Common myeloid progenitor, CD34-positive (primary cell): ENCODE measurements around the gene BTBD9.

ENCODE experiments used
- CTCF ChIA-PET: fragments of 350-600 bp; sonication (Branson Sonifier 250); formaldehyde crosslinking; loops from one replicate; lab custom pipeline; 2021; ENCODE audit warnings: antibody characterized with exemption; lab: Charles Lee
- POLR2A ChIA-PET: fragments of 350-600 bp; sonication (Branson Sonifier 250); formaldehyde crosslinking; loops from one replicate; lab custom pipeline; 2021; ENCODE audit warnings: antibody characterized with exemption; lab: Charles Lee
- DNase-seq, 3 donors: peaks; one replicate each; pipeline versions ENCODE4 v3.0.0 to v3.0.0-alpha.2; 2013
- H3K27ac ChIP-seq, 2 experiments: 1 replicate in 1 of 2; 2 replicates in 1 of 2; pipeline ENCODE4 v1.7.0; 2013; ENCODE audit warnings: inconsistent platforms in 2 of 2, low read length in 2 of 2, mild to moderate bottlenecking in 2 of 2, low read depth in 1 of 2, moderate library complexity in 1 of 2; ENCODE audit not compliant: severe bottlenecking in 2 of 2, insufficient read depth in 1 of 2, poor library complexity in 1 of 2
- H3K27me3 ChIP-seq, 5 experiments: replicated peaks in 2 of 5; 1 replicate in 3 of 5; 2 replicates in 2 of 5; pipeline versions ENCODE4 v1.6.1 to v1.7.0; 2013; ENCODE audit warnings: low read length in 4 of 5, mild to moderate bottlenecking in 2 of 5, moderate library complexity in 2 of 5, inconsistent platforms in 1 of 5; ENCODE audit not compliant: insufficient read depth in 5 of 5, control insufficient read depth in 4 of 5
- H3K36me3 ChIP-seq, 4 experiments: 1 replicate in 2 of 4; 2 replicates in 2 of 4; pipeline versions ENCODE4 v1.6.1 to v1.7.0; 2013; ENCODE audit warnings: low read length in 3 of 4, control low read depth in 1 of 4, mild to moderate bottlenecking in 1 of 4; ENCODE audit not compliant: control insufficient read depth in 4 of 4, insufficient read depth in 4 of 4
- H3K4me1 ChIP-seq, 4 experiments: 1 replicate in 3 of 4; 2 replicates in 1 of 4; pipeline versions ENCODE4 v1.6.1 to v1.7.1; 2013; ENCODE audit warnings: low read length in 3 of 4, mild to moderate bottlenecking in 3 of 4, control low read depth in 1 of 4, inconsistent platforms in 1 of 4, moderate library complexity in 1 of 4; ENCODE audit not compliant: control insufficient read depth in 4 of 4, insufficient read depth in 4 of 4; ENCODE audit errors: control extremely low read depth in 1 of 4
- H3K4me3 ChIP-seq, 7 experiments: 1 replicate in 4 of 7; 2 replicates in 3 of 7; pipeline versions ENCODE4 v1.5.1 to v1.7.0; 2013; ENCODE audit warnings: mild to moderate bottlenecking in 7 of 7, low read length in 6 of 7, moderate library complexity in 6 of 7, inconsistent platforms in 2 of 7, low read depth in 2 of 7, control low read depth in 1 of 7; ENCODE audit not compliant: insufficient read depth in 4 of 7, control insufficient read depth in 1 of 7; ENCODE audit errors: extremely low read depth in 1 of 7
- H3K9me3 ChIP-seq, 5 experiments: 1 replicate in 4 of 5; 2 replicates in 1 of 5; pipeline versions ENCODE4 v1.6.1 to v1.7.1; 2013; ENCODE audit warnings: low read length in 4 of 5, mild to moderate bottlenecking in 2 of 5, inconsistent platforms in 1 of 5, low read depth in 1 of 5, moderate library complexity in 1 of 5; ENCODE audit not compliant: control insufficient read depth in 4 of 5, insufficient read depth in 2 of 5; ENCODE audit errors: control extremely low read depth in 1 of 5
- WGBS: methylation state at CpG from one replicate; pipeline ENCODE4 v1.1.5; 2013; ENCODE audit not compliant: insufficient coverage; 5-methylcytosine and 5-hydroxymethylcytosine counted together

BTBD9 gene

GRCh38 chr6:38239719-38240451, 399.8 kb downstream of the BTBD9 start:
- H3K4me3 ChIP-seq = no peak overlapping the region
- H3K4me1 ChIP-seq = peaks cover 0 to 5% (median 3%) of the 10 kb centered on the region in 4 experiments
- H3K27me3 ChIP-seq = no peaks in the 10 kb centered on the region
- H3K36me3 ChIP-seq = no peaks in the 10 kb centered on the region
- no peaks in the 10 kb centered on the region for H3K9me3 ChIP-seq
- CTCF ChIA-PET = no interaction called here
- WGBS = 81% methylated on average over 5 of the region's 5 CpGs
- DNase-seq = peak in 2 of 3 donors; percentile 19 to 32
- no peak overlapping the region for H3K27ac ChIP-seq
- POLR2A ChIA-PET = no interaction called here

DNA sequence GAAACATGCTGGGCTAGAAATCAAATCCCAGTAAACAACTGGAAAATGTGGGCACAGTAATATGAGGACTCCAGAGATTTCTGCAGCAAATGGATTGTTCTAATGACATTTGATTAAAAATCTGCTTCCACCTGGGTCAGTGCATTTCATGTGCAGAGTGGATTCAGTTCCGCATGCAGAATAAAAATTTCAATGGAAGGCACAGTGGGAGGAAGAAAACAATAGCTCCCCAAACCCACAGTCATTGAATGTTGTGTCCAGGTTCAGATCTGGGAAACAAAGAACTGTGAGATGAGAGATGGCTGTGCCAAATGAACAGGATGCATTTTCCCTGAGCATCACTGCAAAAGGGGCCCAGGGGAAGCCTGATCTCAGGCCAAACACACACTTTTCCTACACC, 403.1 kb downstream of the BTBD9 start:
- Histone ChIP-seq H3K4me1 (peaks cover 0 to 5% (median 3%) of the 10 kb centered on the region in 4 experiments), H3K36me3 (no peaks in the 10 kb centered on the region), H3K27ac (no peak overlapping the region), H3K27me3 (no peaks in the 10 kb centered on the region), H3K4me3 (no peak overlapping the region), H3K9me3 (no peaks in the 10 kb centered on the region)
- CTCF ChIA-PET = no interaction called here
- POLR2A ChIA-PET = no interaction called here
- DNase-seq = no peak
- WGBS = 100% methylated on average over 1 of the region's 1 CpG

DNA sequence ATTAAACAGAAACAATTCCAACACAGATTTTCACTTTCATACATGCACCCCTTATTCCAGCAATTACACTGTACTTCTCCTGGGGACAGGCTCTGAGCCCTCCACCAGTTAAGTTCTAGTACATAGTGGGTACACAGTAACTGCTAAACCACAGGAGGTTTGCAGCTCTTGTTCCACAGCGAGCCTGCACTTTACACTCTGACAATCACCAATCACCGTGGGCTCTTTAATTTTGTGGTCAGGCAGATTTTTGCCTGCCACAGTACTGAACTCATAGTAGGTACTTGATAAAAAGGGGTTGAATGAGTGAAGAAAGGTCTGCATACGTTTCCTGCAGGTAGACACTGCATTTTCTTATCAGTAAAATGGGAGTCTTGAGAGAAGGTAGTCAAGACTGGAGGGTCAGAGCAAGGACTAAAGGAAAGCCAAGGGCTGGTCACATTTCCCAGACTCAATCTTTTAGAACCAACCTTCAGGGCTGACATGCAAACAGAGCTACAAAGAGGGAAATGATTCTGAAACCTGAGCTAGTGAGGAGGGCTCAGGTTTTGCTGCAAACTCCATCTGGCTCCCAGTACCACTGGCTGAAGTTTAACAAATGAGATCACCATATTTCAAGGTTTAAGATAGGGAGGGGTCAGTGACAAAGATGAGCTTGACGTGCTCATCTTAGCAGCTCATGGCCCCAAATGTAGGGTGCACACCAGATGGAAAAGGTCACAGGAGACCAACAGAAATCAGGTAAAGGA, 404.6 kb downstream of the BTBD9 start:
- Histone ChIP-seq H3K9me3 (no peaks in the 10 kb centered on the region), H3K27me3 (no peaks in the 10 kb centered on the region), H3K27ac (no peak overlapping the region), H3K4me3 (no peak overlapping the region), H3K4me1 (peaks cover 0 to 5% (median 3%) of the 10 kb centered on the region in 4 experiments), H3K36me3 (no peaks in the 10 kb centered on the region)
- WGBS = 94% methylated on average over 4 of the region's 4 CpGs
- ChIA-PET CTCF (no interaction called here), POLR2A (no interaction called here)
- no peak for DNase-seq

DNA sequence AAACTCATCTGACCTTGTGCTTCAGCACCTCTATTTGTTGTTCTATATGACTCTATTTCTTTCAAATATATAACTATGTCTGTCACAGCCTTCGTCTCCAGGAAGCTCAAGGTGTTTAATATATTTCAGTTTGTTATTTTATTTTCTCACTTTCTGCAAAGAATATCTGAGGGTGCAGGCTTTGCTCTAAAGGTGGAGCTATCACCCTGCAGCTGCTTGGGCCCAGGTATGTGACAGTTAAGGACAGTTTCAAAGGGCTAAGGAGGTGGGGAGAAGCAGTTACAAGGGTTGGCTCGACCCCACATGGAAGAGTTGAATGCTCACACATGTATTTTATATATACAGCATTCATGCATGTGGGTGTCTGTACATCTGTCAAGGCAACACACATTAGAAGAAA, 405.6 kb downstream of the BTBD9 start:
- ChIA-PET CTCF (no interaction called here), POLR2A (no interaction called here)
- DNase-seq = no peak
- no peaks in the 10 kb centered on the region for H3K36me3 ChIP-seq
- no CpG with 5 or more reads among the region's 2 CpGs for WGBS
- no peaks in the 10 kb centered on the region for H3K9me3 ChIP-seq
- no peaks in the 10 kb centered on the region for H3K4me1 ChIP-seq
- no peak overlapping the region for H3K4me3 ChIP-seq
- no peak overlapping the region for H3K27ac ChIP-seq
- no peaks in the 10 kb centered on the region for H3K27me3 ChIP-seq

DNA sequence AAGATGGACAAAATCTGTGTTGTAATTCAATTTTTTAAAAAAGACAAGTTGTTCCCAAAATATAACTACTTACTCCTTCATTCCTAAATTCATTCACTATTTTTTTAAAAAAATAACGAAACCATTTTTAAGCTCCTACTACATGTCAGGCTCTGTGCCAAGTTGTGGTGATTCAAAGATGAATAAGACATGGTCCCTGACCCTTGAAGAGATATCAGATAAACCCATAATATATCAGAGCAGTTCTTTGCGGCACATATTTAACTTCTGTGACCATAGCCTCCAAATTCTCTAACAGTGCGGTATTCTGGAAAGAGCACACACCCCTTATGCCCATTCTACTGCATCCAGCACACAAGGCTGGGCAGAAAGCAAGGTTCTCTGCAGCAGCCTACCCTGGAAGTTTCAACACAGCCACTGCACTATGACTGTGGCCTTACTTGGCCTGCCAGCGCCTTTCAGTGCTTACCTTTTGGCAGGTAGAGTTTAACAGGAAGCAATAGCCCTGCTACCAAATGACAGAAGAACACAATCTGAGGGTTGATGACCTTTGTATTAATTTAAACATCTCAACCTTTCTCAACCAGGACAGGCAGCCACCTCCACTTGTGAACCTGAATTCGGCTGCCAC, 406.5 kb downstream of the BTBD9 start:
- POLR2A ChIA-PET = no interaction called here
- no peaks in the 10 kb centered on the region for H3K27me3 ChIP-seq
- WGBS = 100% methylated on average over 1 of the region's 5 CpGs
- no peak for DNase-seq
- no peaks in the 10 kb centered on the region for H3K36me3 ChIP-seq
- CTCF ChIA-PET = no interaction called here
- no peaks in the 10 kb centered on the region for H3K4me1 ChIP-seq
- H3K4me3 ChIP-seq = no peak overlapping the region
- no peaks in the 10 kb centered on the region for H3K9me3 ChIP-seq
- H3K27ac ChIP-seq = no peak overlapping the region

DNA sequence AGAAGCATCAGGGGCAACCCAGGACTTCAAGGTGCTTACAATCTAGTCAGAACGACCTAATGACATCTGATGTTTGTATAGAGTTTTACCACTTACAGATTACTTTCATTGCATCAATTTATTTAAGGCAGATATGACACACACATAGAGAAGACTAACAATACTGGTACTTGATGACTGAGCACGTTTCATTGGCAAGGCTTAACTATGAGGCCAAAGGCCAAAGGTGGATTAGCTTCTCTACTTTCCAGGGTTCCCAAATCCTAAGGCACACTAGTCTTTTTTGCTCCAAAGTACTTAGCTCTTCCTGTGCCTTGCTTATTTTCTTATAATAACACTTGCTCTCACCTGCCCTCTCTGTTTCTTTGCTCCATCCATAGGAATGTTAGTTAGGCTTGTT, 414.0 kb downstream of the BTBD9 start:
- H3K9me3 ChIP-seq = no peaks in the 10 kb centered on the region
- 90% methylated on average over 1 of the region's 2 CpGs for WGBS
- H3K36me3 ChIP-seq = no peaks in the 10 kb centered on the region
- DNase-seq = no peak
- POLR2A ChIA-PET = no interaction called here
- no peak overlapping the region for H3K27ac ChIP-seq
- no peaks in the 10 kb centered on the region for H3K4me1 ChIP-seq
- CTCF ChIA-PET = interaction anchor here (1.2 kb wide), 1 partner anchor 12 kb away, joined by 3 read pairs; no protein-coding TSS in a partner anchor
- no peak overlapping the region for H3K4me3 ChIP-seq
- no peaks in the 10 kb centered on the region for H3K27me3 ChIP-seq

DNA sequence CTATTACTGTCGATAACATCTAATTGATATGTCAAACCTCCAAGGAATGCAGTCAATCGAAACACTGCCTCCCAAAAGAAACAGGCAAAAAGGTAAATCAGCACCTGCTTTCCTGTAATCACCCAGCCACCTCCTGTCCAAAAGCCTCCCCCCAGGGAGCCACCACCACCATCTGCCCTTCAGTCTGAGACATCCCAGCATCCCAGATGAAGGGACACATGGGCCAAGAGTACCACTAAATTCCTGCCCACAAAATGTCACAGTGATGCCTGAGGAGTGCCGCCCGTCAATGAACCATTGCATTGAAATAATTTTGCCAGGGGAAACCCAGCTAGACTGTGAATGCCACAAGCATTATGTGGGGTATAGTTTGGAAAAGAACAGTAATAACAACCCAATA, 418.5 kb downstream of the BTBD9 start:
- Histone ChIP-seq H3K27me3 (no peaks in the 10 kb centered on the region), H3K9me3 (no peaks in the 10 kb centered on the region), H3K4me1 (no peaks in the 10 kb centered on the region), H3K4me3 (no peak overlapping the region), H3K36me3 (no peaks in the 10 kb centered on the region), H3K27ac (no peak overlapping the region)
- ChIA-PET CTCF (no interaction called here), POLR2A (no interaction called here)
- DNase-seq = no peak
- WGBS = 100% methylated on average over 2 of the region's 4 CpGs
